G401 (cell line): Measurements from ENCODE around the gene STYXL1. TPM values are rescaled to one million over a fixed set of nuclear protein-coding genes. Genes with fewer than 3 reads are reported as not detected.
"Not testable (repeated sequence)": the region's sequence is repeated elsewhere in the genome, so short reads cannot be mapped to it uniquely, and the experiment has no call there.

Experiments used
- DNase-seq: peaks from one replicate; pipeline ENCODE4 v3.0.0-alpha.2; 2015; ENCODE audit warnings: low spot score
- in situ Hi-C: cut with HindIII; loops from 2 replicates; pipeline ENCODE4 v1.10.0; 2016; ENCODE audit warnings: low sequenced_read_pairs, mixed read lengths
- total RNA-seq: library from RNA; depleted of rRNA; stranded (reverse); fragments of >200 nt; shearing (Covaris generic); gene quantifications from 2 replicates; pipeline ENCODE4 v1.2.3, GENCODE V29; 2014

The STYXL1 gene
- total RNA-seq, 1 experiment from 2014 or later: 61.7 TPM

- in situ Hi-C loops: no loop called here
- DNase-seq: peak; percentile 73
These were observed 21.4 kb upstream of the STYXL1 start for GRCh38 chr7:76069238-76069638.

- DNase-seq: no peak
- in situ Hi-C loops: no loop called here
These were observed 19.1 kb upstream of the STYXL1 start for GRCh38 chr7:76066716-76067503.

GRCh38 chr7:76065016-76065612, 17.3 kb upstream of the STYXL1 start:
- no peak for DNase-seq
- in situ Hi-C loops: no loop called here

- in situ Hi-C loops: no loop called here
- no peak for DNase-seq
These were observed 16.6 kb upstream of the STYXL1 start for GRCh38 chr7:76064208-76064970.

GRCh38 chr7:76063525-76063924, 15.7 kb upstream of the STYXL1 start:
- no peak for DNase-seq
- in situ Hi-C loops: no loop called here

GRCh38 chr7:76063114-76063513, 15.3 kb upstream of the STYXL1 start:
- in situ Hi-C loops: no loop called here

GRCh38 chr7:76062254-76062653, 14.5 kb upstream of the STYXL1 start:
- in situ Hi-C loops: no loop called here
- DNase-seq: no peak

More at GRCh38 chr7:76063114-76063513, 15.3 kb upstream of the STYXL1 start:
- no peak for DNase-seq

GRCh38 chr7:76060842-76061241, 13.0 kb upstream of the STYXL1 start:
- no peak for DNase-seq
- in situ Hi-C loops: no loop called here

GRCh38 chr7:76058745-76059144, 10.9 kb upstream of the STYXL1 start:
- in situ Hi-C loops, DNase-seq: not testable (repeated sequence)

- no peak for DNase-seq
- in situ Hi-C loops: no loop called here
These were observed 10.0 kb upstream of the STYXL1 start for GRCh38 chr7:76057813-76058145.

GRCh38 chr7:76057103-76057812, 9.5 kb upstream of the STYXL1 start:
- in situ Hi-C loops: no loop called here
- no peak for DNase-seq

- no peak for DNase-seq
- in situ Hi-C loops: no loop called here
These were observed 8.4 kb upstream of the STYXL1 start for GRCh38 chr7:76056241-76056640.

GRCh38 chr7:76054123-76055120, 6.6 kb upstream of the STYXL1 start:
- DNase-seq: no peak
- in situ Hi-C loops: no loop called here

- no peak for DNase-seq
- in situ Hi-C loops: no loop called here
These were observed 5.7 kb upstream of the STYXL1 start for GRCh38 chr7:76053461-76053860.

GRCh38 chr7:76052681-76053080, 4.9 kb upstream of the STYXL1 start:
- in situ Hi-C loops, DNase-seq: not testable (repeated sequence)

GRCh38 chr7:76051840-76052239, 4.0 kb upstream of the STYXL1 start:
- no peak for DNase-seq
- in situ Hi-C loops: no loop called here

GRCh38 chr7:76050545-76050944, 2.7 kb upstream of the STYXL1 start:
- in situ Hi-C loops: no loop called here
- no peak for DNase-seq

GRCh38 chr7:76049295-76049694, 1.5 kb upstream of the STYXL1 start:
- in situ Hi-C loops: no loop called here
- DNase-seq: no peak

- in situ Hi-C loops: no loop called here
- DNase-seq: peak; percentile 23
These were observed 828 bp upstream of the STYXL1 start for GRCh38 chr7:76048668-76048988.
